Neural cell (in vitro differentiated cells): ENCODE measurements around the gene SWSAP1. TPM values are rescaled to one million over a fixed set of nuclear protein-coding genes. Genes with fewer than 3 reads are reported as not detected.

Source experiments
- H2AFZ ChIP-seq: fragments of 200-600, 300-800 bp; sonication (generic), shearing (Covaris generic); 2 replicates; pipeline ENCODE4 v1.6.0; 2014; ENCODE audit warnings: low read depth, mild to moderate bottlenecking, antibody characterized with exemption, low read length, moderate library complexity
- H3F3A ChIP-seq: fragments of 200-600 bp; shearing (Covaris generic); 2 replicates; pipeline ENCODE4 v1.6.1; 2016; ENCODE audit warnings: mild to moderate bottlenecking, moderate library complexity, mixed read lengths, antibody characterized with exemption, low read length; ENCODE audit not compliant: insufficient read depth, poor library complexity, severe bottlenecking
- H3K27ac ChIP-seq: fragments of 200-600, 300-800 bp; sonication (generic), shearing (Covaris generic); 2 replicates; pipeline ENCODE4 v1.5.1; 2014; ENCODE audit warnings: mild to moderate bottlenecking, low read length, moderate library complexity
- H3K27me3 ChIP-seq: fragments of 300-800, 200-600 bp; sonication (generic), shearing (Covaris generic); 2 replicates; pipeline ENCODE4 v1.6.0; 2014; ENCODE audit warnings: mild to moderate bottlenecking, low read depth, low read length, moderate library complexity; ENCODE audit not compliant: insufficient read depth
- H3K36me3 ChIP-seq: fragments of 300-800, 200-600 bp; sonication (generic), shearing (Covaris generic); 2 replicates; pipeline ENCODE4 v1.5.1; 2014; ENCODE audit warnings: mild to moderate bottlenecking, antibody characterized with exemption, low read length, moderate library complexity; ENCODE audit not compliant: insufficient read depth
- H3K4me2 ChIP-seq: fragments of 300-800, 200-600 bp; sonication (generic), shearing (Covaris generic); 2 replicates; pipeline ENCODE4 v1.6.0; 2014; ENCODE audit warnings: mild to moderate bottlenecking, low read length
- H3K4me3 ChIP-seq: fragments of 300-800, 200-600 bp; sonication (generic), shearing (Covaris generic); 2 replicates; pipeline ENCODE4 v1.5.1; 2014; ENCODE audit warnings: mild to moderate bottlenecking, low read length, moderate library complexity
- H3K79me2 ChIP-seq: fragments of 200-600 bp; shearing (Covaris generic); replicated peaks from 2 replicates; pipeline ENCODE4 v1.6.0; 2014; ENCODE audit warnings: mild to moderate bottlenecking, low read length, moderate library complexity; ENCODE audit not compliant: insufficient read depth
- H3K9ac ChIP-seq: fragments of 300-800, 200-600 bp; sonication (generic), shearing (Covaris generic); 2 replicates; pipeline ENCODE4 v1.6.1; 2016; ENCODE audit warnings: mild to moderate bottlenecking, low read length, mixed read lengths
- H3K9me2 ChIP-seq: fragments of 200-600 bp; shearing (Covaris generic); 2 replicates; pipeline ENCODE4 v1.6.1; 2016; ENCODE audit warnings: mild to moderate bottlenecking, low read length, mixed read lengths; ENCODE audit not compliant: insufficient read depth
- H3K9me3 ChIP-seq: fragments of 200-600, 300-800 bp; sonication (generic), shearing (Covaris generic); 2 replicates; pipeline ENCODE4 v1.6.1; 2016; ENCODE audit warnings: mild to moderate bottlenecking, mixed run types, low read length, moderate library complexity, mixed read lengths
- H4K20me1 ChIP-seq: fragments of 200-600 bp; shearing (Covaris generic); 2 replicates; pipeline ENCODE4 v1.6.1; 2016; ENCODE audit warnings: mild to moderate bottlenecking, mixed run types; ENCODE audit not compliant: insufficient read depth
- CTCF ChIP-seq: fragments of 450-650 bp; IDR thresholded peaks from 2 replicates; pipeline ENCODE4 v1.5.1; 2014; ENCODE audit warnings: antibody characterized with exemption, mild to moderate bottlenecking, moderate library complexity; ENCODE audit not compliant: poor library complexity, severe bottlenecking
- EP300 ChIP-seq: fragments of 450-650 bp; conservative IDR thresholded peaks from 2 replicates; pipeline ENCODE4 v1.6.1; 2014; ENCODE audit warnings: antibody characterized with exemption, mild to moderate bottlenecking, moderate library complexity; ENCODE audit not compliant: poor library complexity, severe bottlenecking
- EZH2 ChIP-seq: fragments of 200-600, 300-800 bp; shearing (Covaris generic), sonication (generic); IDR thresholded peaks from 2 replicates; pipeline ENCODE4 v1.6.1; 2014; ENCODE audit warnings: antibody characterized with exemption, low read length, borderline replicate concordance, mild to moderate bottlenecking; ENCODE audit not compliant: insufficient read depth, poor library complexity, severe bottlenecking
- MXI1 ChIP-seq: fragments of 450-650 bp; conservative IDR thresholded peaks from 2 replicates; pipeline ENCODE4 v1.6.1; 2014; ENCODE audit warnings: antibody characterized with exemption, mild to moderate bottlenecking; ENCODE audit not compliant: poor library complexity, severe bottlenecking
- POLR2AphosphoS5 ChIP-seq: IDR thresholded peaks from 2 replicates; pipeline ENCODE4 v1.6.1; 2012
- RAD21 ChIP-seq: fragments of 450-650 bp; conservative IDR thresholded peaks from 2 replicates; pipeline ENCODE4 v1.6.1; 2014; ENCODE audit warnings: antibody characterized with exemption, mild to moderate bottlenecking, moderate library complexity
- REST ChIP-seq: IDR thresholded peaks from 2 replicates; pipeline ENCODE4 v1.6.1; 2012; ENCODE audit warnings: borderline replicate concordance
- SMC3 ChIP-seq: fragments of 450-650 bp; conservative IDR thresholded peaks from 2 replicates; pipeline ENCODE4 v1.6.1; 2014; ENCODE audit warnings: antibody characterized with exemption, mild to moderate bottlenecking, moderate library complexity; ENCODE audit not compliant: poor library complexity
- TAF1 ChIP-seq: IDR thresholded peaks from 2 replicates; pipeline ENCODE4 v1.6.1; 2012; ENCODE audit warnings: low read depth
- polyA plus RNA-seq: library from polyadenylated mRNA; depleted of rRNA; stranded (reverse); fragments of >200 nt; gene quantifications from 2 replicates; pipeline ENCODE4 v1.2.3, GENCODE V29; 2014

Gene SWSAP1
- polyA plus RNA-seq, 1 donor from 2014 or later, result 2.4 TPM

GRCh38 chr19:11365557-11366117 lies 8.8 kb upstream of the SWSAP1 start:
- H3K9ac ChIP-seq, result no peak overlapping the region
- H3K27ac ChIP-seq, result no peak overlapping the region
- no peak overlapping the region for H2AFZ ChIP-seq
- H3K9me2 ChIP-seq, result no peaks in the 10 kb centered on the region
- no peak overlapping the region for H3K4me2 ChIP-seq
- H3K36me3 ChIP-seq, result peaks cover 5% of the 10 kb centered on the region
- no peaks in the 10 kb centered on the region for H3K79me2 ChIP-seq
- TF ChIP-seq EP300 (no peak), EZH2 (no peak), MXI1 (no peak), CTCF (no peak), POLR2AphosphoS5 (no peak), REST (no peak), SMC3 (no peak)
- H3K9me3 ChIP-seq, result no peaks in the 10 kb centered on the region
- no peaks in the 10 kb centered on the region for H3K27me3 ChIP-seq
- H3K4me3 ChIP-seq, result no peak overlapping the region
- H4K20me1 ChIP-seq, result no peaks in the 10 kb centered on the region
- H3F3A ChIP-seq, result no peaks in the 10 kb centered on the region

DNA sequence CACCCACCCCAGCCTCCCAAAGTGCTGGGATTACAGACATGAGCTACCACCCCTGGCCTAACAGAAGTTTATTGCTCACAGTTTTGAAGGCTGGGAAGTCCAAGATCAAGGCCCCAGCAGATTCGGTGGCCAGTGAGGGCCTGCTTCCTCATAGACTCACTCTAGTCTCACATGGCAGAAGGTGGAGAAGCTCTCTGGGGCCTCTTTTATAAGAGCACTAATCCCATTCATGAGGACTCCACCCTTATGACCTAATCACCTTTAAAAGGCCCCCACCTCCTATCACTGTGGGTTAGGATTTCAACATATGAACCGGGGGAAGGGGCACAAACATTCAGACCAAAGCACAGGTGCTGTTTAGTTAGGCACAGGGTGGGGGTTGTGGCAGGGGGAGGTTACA lies 6.9 kb upstream of the SWSAP1 start:
- Histone ChIP-seq H4K20me1 (no peaks in the 10 kb centered on the region), H3K9ac (no peak overlapping the region), H2AFZ (no peak overlapping the region), H3F3A (no peaks in the 10 kb centered on the region), H3K79me2 (no peaks in the 10 kb centered on the region), H3K36me3 (peaks cover 2% of the 10 kb centered on the region), H3K4me3 (no peak overlapping the region), H3K4me2 (no peak overlapping the region), H3K27ac (no peak overlapping the region), H3K9me2 (no peaks in the 10 kb centered on the region), H3K27me3 (no peaks in the 10 kb centered on the region), H3K9me3 (no peaks in the 10 kb centered on the region)
- TF ChIP-seq SMC3, result no peak
- no peak for TF ChIP-seq POLR2AphosphoS5
- TF ChIP-seq TAF1, result no peak
- TF ChIP-seq CTCF, result no peak
- no peak for TF ChIP-seq RAD21
- no peak for TF ChIP-seq EP300
- TF ChIP-seq REST, result no peak
- TF ChIP-seq EZH2, result no peak
- TF ChIP-seq MXI1, result no peak
